ENCODE measurements around the gene STK10.
"Not testable (repeated sequence)": the region's sequence is repeated elsewhere in the genome, so short reads cannot be mapped to it uniquely, and the experiment has no call there.

STK10 gene

DNA sequence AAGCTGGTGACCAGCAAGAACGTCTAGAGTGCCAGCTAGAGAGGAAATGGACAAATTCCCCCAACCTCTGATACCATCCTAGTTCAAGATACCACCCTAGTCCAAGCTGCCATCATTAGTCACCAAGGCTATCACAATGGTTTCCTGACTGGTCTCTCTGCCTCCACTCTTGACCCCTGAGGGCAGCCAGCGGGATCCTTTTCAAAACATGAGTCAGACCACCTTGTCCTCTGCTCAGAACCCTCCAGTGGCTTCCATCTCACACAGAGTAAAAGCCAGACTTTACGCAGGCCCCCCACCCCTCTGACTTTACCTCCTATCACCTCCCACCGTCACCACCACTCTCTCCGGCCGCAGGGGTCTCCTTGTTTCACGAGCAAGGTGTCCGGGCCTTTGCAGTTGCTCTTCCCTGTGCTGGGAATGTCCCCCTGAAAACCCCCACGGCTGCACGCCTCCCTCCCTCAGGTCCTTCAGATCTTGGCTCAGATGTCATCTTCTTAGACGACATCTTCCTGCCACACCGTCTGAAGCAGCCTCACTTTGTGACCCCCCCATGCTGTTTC, 139.4 kb downstream of the STK10 start:
- DNase-seq = no peak

DNA sequence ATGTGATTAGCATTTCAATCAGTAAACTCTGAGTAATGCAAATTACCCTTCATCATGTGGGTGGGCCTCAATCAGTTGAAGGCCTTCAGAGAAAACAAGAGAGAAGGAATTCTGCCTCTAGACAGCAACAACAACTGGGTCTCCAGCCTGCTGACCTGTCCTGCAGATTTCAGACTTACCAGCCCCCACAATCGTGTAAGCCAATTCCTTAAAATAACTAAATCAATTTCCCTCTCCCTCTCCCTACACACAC, 139.9 kb downstream of the STK10 start:
- DNase-seq = no peak

- DNase-seq = no peak
These were observed 141.4 kb downstream of the STK10 start for GRCh38 chr5:172046593-172046992.

DNA sequence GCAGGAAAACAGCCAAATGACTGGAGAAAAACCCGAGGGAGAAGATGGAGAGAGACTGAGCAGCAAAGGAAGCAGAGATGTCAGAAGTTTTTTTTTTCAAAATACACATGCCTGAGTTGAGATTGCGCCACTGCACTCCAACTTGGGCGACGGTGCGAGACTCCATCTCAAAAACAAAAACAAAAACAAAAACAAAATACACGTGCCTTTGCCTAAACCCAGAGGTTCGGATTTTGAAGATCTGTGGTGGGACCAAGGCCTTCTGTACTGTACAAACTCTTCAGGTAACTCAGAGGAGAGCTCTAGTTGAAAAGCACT, 142.8 kb downstream of the STK10 start:
- DNase-seq = no peak

- DNase-seq = no peak
These were observed 143.3 kb downstream of the STK10 start for GRCh38 chr5:172044631-172045314.

DNA sequence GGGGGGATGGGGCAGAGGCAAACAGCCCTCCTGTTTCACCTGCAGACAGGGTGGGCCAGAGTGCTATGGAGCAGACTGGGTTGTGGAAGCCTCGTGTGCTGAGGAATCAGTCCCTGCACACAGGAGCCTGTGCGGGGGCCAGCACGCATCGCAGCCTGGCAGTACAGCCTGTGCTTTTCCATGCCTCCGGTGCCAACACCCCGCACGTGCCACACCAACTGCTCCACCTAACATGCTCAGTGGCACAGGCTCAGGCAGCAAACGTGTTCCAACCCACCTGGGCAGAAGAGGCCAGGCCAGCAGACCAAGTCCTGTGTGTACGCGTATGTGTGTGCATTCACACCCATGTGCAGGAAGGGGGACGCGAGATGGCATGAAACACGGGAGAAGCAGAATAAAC, 144.2 kb downstream of the STK10 start:
- DNase-seq = no peak

GRCh38 chr5:172042183-172042582, 145.8 kb downstream of the STK10 start:
- DNase-seq = no peak

DNA sequence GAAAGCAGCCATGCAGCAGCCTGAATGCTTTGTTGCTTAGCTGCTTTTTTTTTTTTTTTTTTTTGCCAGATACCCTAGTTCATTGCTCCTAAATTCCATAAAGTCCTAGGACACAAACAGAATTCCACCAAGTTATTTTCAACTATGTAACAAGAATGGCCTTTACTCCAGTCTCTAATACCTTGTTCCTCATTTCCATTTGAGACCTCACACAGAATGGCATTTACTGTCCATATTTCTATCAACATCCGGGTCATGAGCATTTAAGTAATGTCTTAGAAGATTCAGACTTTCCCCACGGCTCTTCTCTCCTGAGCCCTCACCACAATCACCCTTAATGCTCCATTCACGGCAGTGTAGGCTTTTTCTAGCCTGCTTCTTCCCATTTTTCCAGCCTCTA, 149.9 kb downstream of the STK10 start:
- no peak for DNase-seq

DNA sequence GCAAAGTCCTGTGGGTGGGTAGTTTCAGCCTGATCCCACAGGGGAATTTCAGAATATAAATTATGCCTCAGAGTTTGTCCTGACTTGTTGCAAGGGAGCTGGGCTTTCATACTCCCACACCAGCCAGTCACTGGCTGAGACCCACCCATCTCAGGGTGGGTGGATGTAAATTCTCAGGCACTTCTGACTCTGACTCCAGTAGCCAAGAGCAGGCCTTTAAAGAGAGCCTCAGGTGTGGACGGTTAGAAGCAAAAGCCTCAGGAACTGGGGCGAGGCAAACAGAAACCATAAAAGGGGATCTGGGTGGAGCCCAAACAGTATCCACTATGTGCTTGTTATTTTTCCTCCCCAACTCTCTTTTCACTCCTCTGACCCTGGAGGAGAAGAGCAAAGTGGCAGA, 153.0 kb downstream of the STK10 start:
- DNase-seq = no peak

- DNase-seq = no peak
These were observed 156.0 kb downstream of the STK10 start for GRCh38 chr5:172031894-172032461.

DNA sequence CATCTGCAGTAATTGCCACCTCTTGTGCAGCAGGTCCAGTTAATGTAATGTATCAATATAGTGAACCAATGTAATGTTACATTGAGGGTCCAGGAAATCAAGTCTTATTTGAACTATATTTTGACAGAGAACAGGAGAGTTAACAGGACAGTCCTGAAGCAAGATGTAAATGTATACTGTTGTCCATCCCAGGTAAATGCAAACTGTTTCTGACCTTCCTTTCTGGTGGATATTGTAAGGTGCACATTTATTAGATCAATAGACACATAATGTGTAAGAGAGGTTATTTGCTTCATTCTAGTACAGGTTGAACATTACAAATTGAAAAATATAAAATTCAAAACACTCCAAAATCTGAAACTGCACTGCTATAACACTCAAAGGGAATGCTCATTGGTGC, 158.1 kb downstream of the STK10 start:
- no peak for DNase-seq

DNA sequence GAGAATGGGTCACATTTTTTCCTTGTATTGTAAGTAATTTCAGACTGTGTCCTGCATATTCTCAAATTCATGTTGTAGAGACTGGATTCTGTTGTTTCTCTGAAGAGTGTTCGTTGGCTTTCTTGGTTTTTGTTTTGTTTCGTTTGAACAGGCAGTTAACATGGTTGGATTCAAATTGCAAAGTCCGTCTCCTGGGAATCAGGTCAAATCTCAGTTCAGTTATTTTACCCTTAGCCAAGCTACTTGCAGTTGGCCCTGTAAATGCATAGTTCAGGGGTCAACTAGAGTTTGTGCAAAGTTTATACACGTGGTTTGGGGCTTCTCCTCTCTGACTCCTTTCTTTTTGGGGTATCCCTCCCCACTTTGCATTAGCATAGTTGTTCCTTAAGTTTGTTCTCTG, 159.9 kb downstream of the STK10 start:
- no peak for DNase-seq

DNA sequence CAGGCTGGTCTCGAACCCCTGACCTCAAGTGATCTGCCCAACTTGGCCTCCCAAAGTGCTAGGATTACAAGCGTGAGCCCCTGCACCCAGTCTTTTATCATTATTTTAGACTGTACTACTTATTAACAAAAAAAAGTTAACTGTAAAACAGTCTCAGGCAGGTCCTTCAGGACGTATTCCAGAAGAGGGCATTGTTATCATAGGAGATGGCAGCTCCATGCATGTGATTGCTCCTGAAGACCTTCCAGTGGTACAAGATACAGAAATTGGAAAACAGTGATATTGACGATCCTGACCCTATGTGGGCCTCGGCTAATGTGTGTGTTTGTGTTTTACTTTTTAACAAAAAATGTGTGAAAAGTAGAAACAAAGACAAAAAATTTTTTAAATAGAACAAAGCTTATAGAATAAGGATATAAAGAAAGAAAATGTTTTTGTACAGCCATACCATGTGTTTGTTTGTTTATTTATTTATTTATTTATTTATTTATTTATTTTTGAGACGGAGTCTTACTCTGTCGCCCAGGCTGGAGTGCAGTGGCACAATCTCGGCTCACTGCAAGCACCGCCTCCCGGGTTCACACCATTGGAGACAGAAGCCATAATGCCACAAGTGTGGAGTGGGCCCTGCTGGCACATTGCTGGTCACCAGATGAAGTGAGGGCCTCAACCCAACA, 167.8 kb downstream of the STK10 start:
- not testable (repeated sequence) for DNase-seq

DNA sequence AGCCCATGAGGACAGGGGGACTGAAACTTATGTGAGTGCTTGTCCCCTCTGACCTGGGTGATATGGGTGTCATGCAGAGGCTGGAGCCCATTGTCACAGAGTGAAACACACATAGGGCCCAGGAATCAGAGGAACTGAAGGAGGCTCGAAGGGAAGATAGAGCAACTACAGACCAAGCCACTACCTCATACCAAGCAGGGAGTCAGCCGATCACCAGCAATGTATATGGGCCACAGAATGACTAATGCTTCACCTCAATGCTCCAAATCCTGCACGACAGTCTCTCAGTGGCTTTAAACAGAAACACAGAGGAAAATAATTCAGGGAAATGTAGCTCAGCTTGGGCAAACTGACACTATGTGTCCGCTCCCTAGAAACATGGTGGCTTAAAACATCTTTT, 172.7 kb downstream of the STK10 start:
- DNase-seq = no peak

- no peak for DNase-seq
These were observed 177.7 kb downstream of the STK10 start for GRCh38 chr5:172010278-172010677.

- no peak for DNase-seq
These were observed 178.3 kb downstream of the STK10 start for GRCh38 chr5:172009536-172010270.

- no peak for DNase-seq
These were observed 179.3 kb downstream of the STK10 start for GRCh38 chr5:172008689-172009141.

DNA sequence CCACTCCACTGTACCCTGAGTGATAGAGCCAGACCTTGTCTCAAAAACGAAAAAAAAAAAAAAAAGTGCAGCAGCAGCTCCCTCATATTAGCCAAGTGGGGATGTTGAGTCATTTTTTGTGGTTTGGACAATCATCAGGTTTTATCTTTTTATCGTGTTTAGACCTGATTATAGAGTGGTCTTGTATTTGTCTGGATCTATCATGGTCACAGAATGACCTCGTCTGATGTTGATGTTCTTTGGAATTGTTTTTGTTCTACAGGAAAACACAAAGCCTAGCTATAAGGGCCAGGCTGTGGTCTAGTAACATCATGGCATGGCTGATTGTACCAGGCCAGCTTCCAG, 179.9 kb downstream of the STK10 start:
- no peak for DNase-seq

- peak; percentile 20 for DNase-seq
These were observed 180.6 kb downstream of the STK10 start for GRCh38 chr5:172007175-172008110.

DNA sequence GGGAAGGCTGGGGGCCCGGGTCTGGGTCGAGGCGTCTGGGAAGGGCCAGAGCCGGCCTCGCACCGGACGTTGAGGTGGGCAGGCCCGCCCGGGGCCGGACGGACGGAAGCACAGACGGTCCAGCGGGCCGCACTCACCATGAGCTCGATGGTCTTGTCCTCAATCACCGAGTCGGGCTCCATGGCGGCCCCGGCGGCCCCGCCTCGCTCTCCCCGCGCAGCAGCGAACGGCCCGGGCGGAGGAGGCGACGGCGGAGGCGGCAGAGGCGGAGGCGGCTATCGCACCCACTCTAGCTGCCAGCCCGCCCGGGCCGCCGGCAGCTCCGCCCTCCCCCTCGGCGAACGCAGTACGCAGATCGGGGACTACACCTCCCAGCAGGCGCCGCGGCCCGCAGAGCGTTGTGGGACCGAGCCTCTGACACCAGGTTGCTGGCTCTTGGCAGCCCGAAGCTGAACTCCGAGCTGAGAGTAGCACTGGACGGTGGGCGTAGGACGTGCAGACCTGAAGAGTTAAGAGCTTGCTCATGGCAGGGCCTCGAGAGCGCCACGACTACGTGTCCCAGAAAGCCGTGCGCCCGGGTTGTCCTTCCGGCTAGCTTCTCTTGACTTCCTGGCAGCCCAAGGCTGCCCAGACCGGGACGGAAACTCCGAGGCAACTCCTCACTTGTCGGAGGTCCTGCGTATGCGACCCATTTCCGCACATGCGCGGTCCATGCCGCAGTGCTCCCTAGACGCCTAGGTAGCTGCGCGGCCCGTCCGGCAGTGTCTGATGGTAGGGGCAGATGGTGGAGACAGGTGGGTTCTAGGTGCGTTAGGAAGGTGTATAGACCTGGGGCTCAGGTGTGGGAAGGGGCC, 181.5 kb downstream of the STK10 start, which contains the start of gene FBXW11:
Gene FBXW11 (minus strand): TSS at position 318 of the 854 bp plus-strand sequence. CDS start 136 bp downstream, at position 182.
- peak; percentile 92 for DNase-seq

DNA sequence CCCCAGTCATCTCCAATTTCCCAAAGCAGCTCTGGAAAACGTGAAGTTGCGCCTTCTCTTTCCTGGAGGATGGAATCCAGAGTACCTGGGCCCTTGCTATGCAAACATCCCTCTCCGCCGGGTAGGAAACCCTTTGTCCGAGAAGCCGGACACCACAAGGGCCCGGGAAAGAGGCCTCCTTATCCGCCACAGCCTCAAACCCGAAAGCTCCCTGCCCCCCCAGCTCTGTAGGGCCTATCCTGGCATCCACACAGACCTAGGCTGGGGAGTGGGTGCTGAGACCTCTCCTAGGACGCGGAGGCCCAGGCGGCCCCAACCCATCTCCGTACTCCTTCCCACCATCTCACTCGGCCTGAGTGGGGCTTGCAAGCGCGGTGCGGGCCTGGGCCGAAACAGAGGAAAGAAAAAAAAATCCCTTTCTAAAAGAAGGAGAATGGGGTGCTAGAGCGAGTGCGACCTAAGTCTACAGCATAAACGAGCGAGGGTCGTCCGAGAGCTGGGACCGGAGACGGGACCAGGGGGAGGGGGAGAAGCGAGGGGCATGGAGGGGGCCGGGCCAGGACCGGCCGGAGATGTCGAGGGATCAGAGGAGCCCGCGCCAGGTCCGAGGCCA, 182.2 kb downstream of the STK10 start:
- DNase-seq = peak; percentile 19
